ENCODE data around the gene NRL. TPM values are rescaled to one million over a fixed set of nuclear protein-coding genes. Genes with fewer than 3 reads are reported as not detected.
"Not testable (repeated sequence)": the region's sequence is repeated elsewhere in the genome, so short reads cannot be mapped to it uniquely, and the experiment has no call there.

NRL gene
- total and polyA plus RNA-seq, 4 experiments from 2014 or later, result 1.4 to 4.5 (median 2.2) TPM

DNA sequence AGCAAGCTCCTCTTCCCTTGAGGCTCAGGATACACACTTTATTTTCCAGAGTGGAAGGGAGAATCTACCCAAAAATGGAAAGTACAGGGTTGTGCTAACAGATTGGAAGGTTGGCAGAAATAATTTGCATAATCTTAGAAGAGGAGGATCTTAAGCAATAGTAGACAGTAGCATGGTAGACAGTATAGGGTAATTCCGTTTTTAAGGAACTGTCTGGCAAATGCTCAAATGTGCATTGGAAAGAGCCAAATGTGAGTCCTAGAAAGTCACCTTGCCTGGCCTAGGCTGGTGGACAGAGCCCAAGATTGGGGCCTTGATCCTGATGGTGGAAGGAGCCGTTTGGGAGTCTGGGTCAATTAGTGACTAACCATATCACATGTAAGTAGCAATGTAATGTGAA, 76.1 kb downstream of the NRL start:
- peaks cover 0 to 2% of the 10 kb centered on the region in 2 donors for H3K36me3 Mint-ChIP-seq
- Histone ChIP-seq H3K36me3 (ENCODE audit: insufficient read depth, low read length) (no peaks in the 10 kb centered on the region), H3K9me3 (ENCODE audit: control insufficient read depth in 1 of 2, low read length in 2 of 2) (no peaks in the 10 kb centered on the region), H3K4me3 (ENCODE audit: low read length in 2 of 2) (no peak overlapping the region), H3K27ac (ENCODE audit: low read depth, low read length) (no peak overlapping the region), H3K4me1 (ENCODE audit: insufficient read depth, low read length) (peaks cover 3% of the 10 kb centered on the region), H3K27me3 (ENCODE audit: insufficient read depth, low read length) (no peaks in the 10 kb centered on the region)
- no peak overlapping the region for H3K27ac Mint-ChIP-seq
- peaks cover 0 to 2% of the 10 kb centered on the region in 2 donors for H3K27me3 Mint-ChIP-seq
- no peak for DNase-seq
- CTCF ChIA-PET (ENCODE audit: partially characterized antibody), result interaction anchor here (1.4 kb wide), 1 partner anchor 75 kb away, joined by 4 read pairs; no protein-coding TSS in a partner anchor
- POLR2A ChIA-PET (ENCODE audit: partially characterized antibody), result no interaction called here
- no peak overlapping the region for H3K4me3 Mint-ChIP-seq
- intact Hi-C loops (cut with micrococcal nuclease), result loop anchor here (5.0 kb wide), 1 partner anchor 406 kb away; no protein-coding TSS in a partner anchor
- H3K4me1 Mint-ChIP-seq, result peaks cover 5 to 15% (median 8%) of the 10 kb centered on the region in 4 donors
- no peaks in the 10 kb centered on the region for H3K9me3 Mint-ChIP-seq

DNA sequence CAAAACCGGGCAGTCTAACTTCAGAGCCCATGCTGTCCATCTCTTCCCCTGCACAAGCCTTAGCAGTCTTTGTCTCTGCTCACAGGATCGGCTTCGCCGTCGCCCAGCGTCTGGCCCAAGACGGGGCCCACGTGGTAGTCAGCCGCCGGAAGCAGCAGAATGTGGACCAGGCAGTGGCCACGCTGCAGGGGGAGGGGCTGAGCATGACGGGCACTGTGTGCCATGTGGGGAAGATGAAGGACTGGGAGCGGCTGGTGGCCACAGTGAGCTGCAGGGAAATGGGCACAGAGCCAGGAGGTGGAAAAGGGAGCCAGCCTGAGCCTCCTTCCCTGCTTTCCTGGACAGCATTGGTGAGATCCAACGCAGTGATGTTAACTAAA, 77.1 kb downstream of the NRL start:
- H3K36me3 Mint-ChIP-seq, result peaks cover 0 to 2% of the 10 kb centered on the region in 2 donors

DNA sequence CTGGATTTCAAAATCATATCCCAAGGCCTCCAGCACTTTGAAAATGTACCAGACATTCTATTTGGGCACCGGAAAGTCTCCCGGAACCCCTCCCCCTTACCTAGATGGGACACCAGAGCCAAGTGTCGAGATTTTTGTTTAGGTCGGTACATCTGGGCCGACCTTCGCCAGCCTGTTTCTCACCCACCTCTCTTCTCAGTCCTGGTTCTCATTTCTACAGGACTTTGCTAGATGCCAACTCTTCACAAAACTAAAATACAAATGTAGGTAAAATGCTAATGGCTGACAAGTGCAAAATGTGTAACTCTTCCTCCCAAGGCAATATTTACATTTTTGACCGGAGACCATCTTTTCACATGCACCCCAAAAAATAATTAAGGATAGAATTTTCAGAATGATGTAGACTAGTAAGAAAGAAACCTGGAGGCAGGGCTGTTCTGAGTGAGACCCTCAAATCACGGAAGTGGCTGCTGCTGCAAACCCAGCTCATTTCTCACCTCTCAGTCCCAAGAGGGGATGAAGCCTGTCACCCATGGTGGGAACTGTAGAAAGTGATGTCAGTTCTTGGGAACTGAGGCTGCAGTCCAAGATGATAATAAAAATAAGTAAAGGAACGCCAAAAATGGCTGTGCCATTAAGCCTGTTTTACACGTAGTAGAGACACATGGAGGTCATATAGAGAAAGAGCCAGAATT, 77.6 kb downstream of the NRL start:
- peak overlapping the region; percentile 87 to 100 (median 96) for H3K4me3 Mint-ChIP-seq
- H3K27ac ChIP-seq (ENCODE audit: low read depth, low read length); DNase-seq; POLR2A ChIA-PET (ENCODE audit: partially characterized antibody); H3K4me1 ChIP-seq (ENCODE audit: insufficient read depth, low read length); H3K27me3 ChIP-seq (ENCODE audit: insufficient read depth, low read length); H3K36me3 Mint-ChIP-seq; H3K9me3 ChIP-seq (ENCODE audit: control insufficient read depth in 1 of 2, low read length in 2 of 2); H3K36me3 ChIP-seq (ENCODE audit: insufficient read depth, low read length); H3K27me3 Mint-ChIP-seq: not testable (repeated sequence)
- peak overlapping the region in 1 of 2 donors; percentile 73 for H3K4me3 ChIP-seq (ENCODE audit: low read length in 2 of 2)
- peak overlapping the region; percentile 79 to 94 (median 88) for H3K27ac Mint-ChIP-seq
- peaks cover 0 to 12% (median 9%) of the 10 kb centered on the region in 8 donors for H3K9me3 Mint-ChIP-seq
- intact Hi-C loops (cut with micrococcal nuclease), result loop anchor here (1.0 to 5.0 kb wide), 4 partner anchors 15 to 405 kb away; partner anchors contain the start of gene CARMIL3
- CTCF ChIA-PET (ENCODE audit: partially characterized antibody), result interaction anchor here (1.0 kb wide), 1 partner anchor 21 kb away, joined by 4 read pairs; no protein-coding TSS in a partner anchor
- H3K4me1 Mint-ChIP-seq, result peaks cover 5 to 15% (median 8%) of the 10 kb centered on the region in 4 donors

More for the DNA sequence above, 77.1 kb downstream of the NRL start:
- Mint-ChIP-seq H3K4me3 (peak overlapping the region in 1 of 8 donors; percentile 1), H3K27ac (no peak overlapping the region), H3K27me3 (no peaks in the 10 kb centered on the region), H3K4me1 (peaks cover 5 to 15% (median 8%) of the 10 kb centered on the region in 4 donors), H3K9me3 (peaks cover 0 to 6% (median 5%) of the 10 kb centered on the region in 8 donors)
- Histone ChIP-seq H3K27ac (ENCODE audit: low read depth, low read length) (no peak overlapping the region), H3K4me3 (ENCODE audit: low read length in 2 of 2) (no peak overlapping the region), H3K27me3 (ENCODE audit: insufficient read depth, low read length) (no peaks in the 10 kb centered on the region), H3K36me3 (ENCODE audit: insufficient read depth, low read length) (no peaks in the 10 kb centered on the region), H3K4me1 (ENCODE audit: insufficient read depth, low read length) (peaks cover 3% of the 10 kb centered on the region), H3K9me3 (ENCODE audit: control insufficient read depth in 1 of 2, low read length in 2 of 2) (no peaks in the 10 kb centered on the region)
- CTCF ChIA-PET (ENCODE audit: partially characterized antibody), result interaction anchor here (0.7 to 1.4 kb wide), 2 partner anchors 63 to 76 kb away, joined by 3 to 4 read pairs; no protein-coding TSS in a partner anchor
- intact Hi-C loops (cut with micrococcal nuclease), result loop anchor here (5.0 kb wide), 1 partner anchor 405 kb away; no protein-coding TSS in a partner anchor
- no peak for DNase-seq
- POLR2A ChIA-PET (ENCODE audit: partially characterized antibody), result no interaction called here

DNA sequence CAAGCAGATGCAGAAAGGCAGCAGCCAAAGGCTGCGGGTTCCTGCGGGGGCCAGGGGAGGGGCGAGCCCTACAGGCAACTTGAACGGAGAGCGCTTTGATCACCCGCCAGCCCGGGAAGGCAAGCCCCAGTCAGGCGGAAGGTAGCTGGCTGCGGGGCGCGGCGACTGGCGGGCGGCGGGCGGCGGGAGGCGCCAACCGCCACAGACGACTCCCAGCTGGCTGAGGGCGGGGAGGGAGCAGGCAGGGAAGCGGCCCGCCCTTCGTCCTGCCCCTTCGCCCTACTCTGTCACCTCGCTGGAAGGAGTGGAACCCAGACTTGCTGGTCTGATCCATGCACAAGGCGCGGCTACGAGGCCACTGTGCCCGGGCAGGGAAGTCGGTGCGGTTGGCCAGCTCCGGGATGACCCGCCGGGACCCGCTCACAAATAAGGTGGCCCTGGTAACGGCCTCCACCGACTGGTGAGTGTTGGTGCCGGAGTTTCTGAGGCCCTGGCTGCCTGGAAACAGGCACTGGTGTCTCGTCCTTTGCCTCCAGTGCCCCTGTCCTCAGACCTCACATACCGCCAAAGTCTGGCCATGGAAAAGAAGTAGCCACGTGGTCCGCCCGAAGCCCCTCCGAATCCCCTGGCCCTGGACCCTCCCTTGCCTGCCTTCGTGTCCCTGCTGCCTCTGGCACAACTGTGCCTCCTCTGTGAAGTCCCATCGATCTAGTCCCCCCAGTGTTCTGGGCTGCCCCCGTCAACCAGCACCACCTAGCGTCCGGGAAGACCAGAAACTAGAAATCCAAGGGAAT, 78.4 kb downstream of the NRL start:
- H3K4me1 Mint-ChIP-seq, result peaks cover 5 to 15% (median 8%) of the 10 kb centered on the region in 4 donors
- intact Hi-C loops (cut with micrococcal nuclease), result loop anchor here (1.0 to 5.0 kb wide), 4 partner anchors 16 to 404 kb away; partner anchors contain the start of gene CARMIL3
- no peaks in the 10 kb centered on the region for H3K36me3 ChIP-seq (ENCODE audit: insufficient read depth, low read length)
- no peaks in the 10 kb centered on the region for H3K27me3 ChIP-seq (ENCODE audit: insufficient read depth, low read length)
- no peaks in the 10 kb centered on the region for H3K27me3 Mint-ChIP-seq
- peaks cover 3% of the 10 kb centered on the region for H3K4me1 ChIP-seq (ENCODE audit: insufficient read depth, low read length)
- no peaks in the 10 kb centered on the region for H3K9me3 ChIP-seq (ENCODE audit: control insufficient read depth in 1 of 2, low read length in 2 of 2)
- peaks cover 0 to 2% of the 10 kb centered on the region in 2 donors for H3K36me3 Mint-ChIP-seq
- H3K27ac Mint-ChIP-seq, result peak overlapping the region; percentile 79 to 94 (median 88)
- peak; percentile 53 to 77 (median 66) for DNase-seq
- CTCF ChIA-PET (ENCODE audit: partially characterized antibody), result interaction anchor here (1.0 to 1.1 kb wide), 5 partner anchors 10 to 61 kb away, joined by 3 to 4 read pairs (median 4); no protein-coding TSS in a partner anchor
- peak overlapping the region; percentile 47 to 73 for H3K4me3 ChIP-seq (ENCODE audit: low read length in 2 of 2)
- H3K4me3 Mint-ChIP-seq, result peak overlapping the region; percentile 87 to 100 (median 96)
- H3K27ac ChIP-seq (ENCODE audit: low read depth, low read length), result peak overlapping the region; percentile 67
- POLR2A ChIA-PET (ENCODE audit: partially characterized antibody), result no interaction called here
- H3K9me3 Mint-ChIP-seq, result peaks cover 0 to 19% (median 15%) of the 10 kb centered on the region in 8 donors

DNA sequence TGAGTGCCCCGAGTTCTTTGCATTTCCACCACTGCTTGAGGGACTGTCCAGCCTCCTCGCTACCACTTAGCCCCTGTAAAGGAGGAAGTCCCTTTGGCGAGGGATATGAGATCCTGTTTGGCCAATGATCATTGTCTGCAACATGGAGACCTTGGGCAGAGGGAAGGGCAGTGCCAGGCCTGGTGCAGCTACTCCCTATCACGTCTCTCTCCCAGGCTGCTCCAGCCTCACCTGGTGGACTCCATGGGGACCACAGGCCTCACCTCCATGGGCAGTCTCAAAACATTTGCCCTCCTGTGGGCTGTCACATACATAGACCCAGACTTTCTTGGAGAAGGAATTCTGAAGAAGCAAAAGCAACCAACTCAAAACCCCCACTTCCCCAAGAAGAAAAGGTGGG, 79.0 kb downstream of the NRL start:
- H3K27ac ChIP-seq (ENCODE audit: low read depth, low read length), result peak overlapping the region; percentile 67
- H3K9me3 ChIP-seq (ENCODE audit: control insufficient read depth in 1 of 2, low read length in 2 of 2); H3K27me3 Mint-ChIP-seq; H3K36me3 Mint-ChIP-seq; H3K36me3 ChIP-seq (ENCODE audit: insufficient read depth, low read length); DNase-seq; POLR2A ChIA-PET (ENCODE audit: partially characterized antibody); H3K4me1 ChIP-seq (ENCODE audit: insufficient read depth, low read length); H3K27me3 ChIP-seq (ENCODE audit: insufficient read depth, low read length): not testable (repeated sequence)
- H3K4me1 Mint-ChIP-seq, result peaks cover 5 to 15% (median 8%) of the 10 kb centered on the region in 4 donors
- peak overlapping the region; percentile 40 to 94 (median 64) for H3K27ac Mint-ChIP-seq
- intact Hi-C loops (cut with micrococcal nuclease), result loop anchor here (1.0 to 5.0 kb wide), 4 partner anchors 17 to 403 kb away; partner anchors contain the start of gene CARMIL3
- H3K4me3 Mint-ChIP-seq, result peak overlapping the region; percentile 87 to 100 (median 96)
- CTCF ChIA-PET (ENCODE audit: partially characterized antibody), result interaction anchor here (1.0 to 1.1 kb wide), 5 partner anchors 10 to 61 kb away, joined by 3 to 4 read pairs (median 4); no protein-coding TSS in a partner anchor
- H3K9me3 Mint-ChIP-seq, result peaks cover 0 to 23% (median 19%) of the 10 kb centered on the region in 8 donors
- H3K4me3 ChIP-seq (ENCODE audit: low read length in 2 of 2), result peak overlapping the region in 1 of 2 donors; percentile 73

DNA sequence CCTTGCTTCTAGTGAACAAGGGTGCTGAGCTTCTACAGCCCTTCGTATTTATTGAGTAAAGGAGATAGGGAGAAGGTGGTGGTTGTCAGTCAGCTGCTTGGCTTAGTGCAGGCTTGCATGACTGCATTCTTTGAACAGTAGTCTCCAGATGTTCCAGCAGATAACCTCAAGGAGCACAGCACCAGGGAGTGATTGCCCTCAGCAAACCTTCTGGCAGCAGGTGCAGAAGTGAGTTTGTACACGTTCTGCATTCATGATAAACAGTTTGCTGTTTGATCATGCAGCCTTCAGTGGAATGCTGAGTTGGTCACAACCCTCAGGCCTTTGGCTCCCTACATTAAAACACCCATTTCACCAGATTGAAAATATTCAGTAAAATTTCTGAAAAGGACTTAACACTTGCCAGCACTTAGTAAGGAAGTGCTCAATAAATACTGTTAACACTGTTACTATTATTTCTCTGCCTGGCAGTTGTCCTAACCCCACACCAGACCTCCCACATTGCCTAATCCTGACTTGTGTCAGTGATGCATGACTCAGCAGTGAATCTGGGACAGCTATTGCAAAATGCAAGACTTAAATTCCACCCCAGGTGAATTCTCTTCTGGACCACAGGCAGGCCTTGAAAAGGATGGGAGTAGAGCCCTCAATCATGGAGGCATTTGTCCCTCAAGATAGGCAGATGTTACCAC, 81.9 kb downstream of the NRL start:
- ChIA-PET POLR2A (ENCODE audit: partially characterized antibody) (no interaction called here), CTCF (ENCODE audit: partially characterized antibody) (interaction anchor here (0.8 to 1.5 kb wide), 3 partner anchors 9 to 17 kb away, joined by 3 to 4 read pairs (median 3); no protein-coding TSS in a partner anchor)
- Histone ChIP-seq H3K9me3 (ENCODE audit: control insufficient read depth in 1 of 2, low read length in 2 of 2) (no peaks in the 10 kb centered on the region), H3K4me1 (ENCODE audit: insufficient read depth, low read length) (peaks cover 3% of the 10 kb centered on the region), H3K27me3 (ENCODE audit: insufficient read depth, low read length) (no peaks in the 10 kb centered on the region), H3K4me3 (ENCODE audit: low read length in 2 of 2) (no peak overlapping the region), H3K27ac (ENCODE audit: low read depth, low read length) (no peak overlapping the region), H3K36me3 (ENCODE audit: insufficient read depth, low read length) (no peaks in the 10 kb centered on the region)
- DNase-seq, result no peak
- intact Hi-C loops (cut with micrococcal nuclease), result no loop called here
- Mint-ChIP-seq H3K4me1 (peaks cover 5 to 15% (median 8%) of the 10 kb centered on the region in 4 donors), H3K36me3 (peaks cover 0 to 2% of the 10 kb centered on the region in 2 donors), H3K27me3 (no peaks in the 10 kb centered on the region), H3K4me3 (peak overlapping the region in 1 of 8 donors; percentile 1), H3K27ac (no peak overlapping the region), H3K9me3 (peaks cover 0 to 27% (median 19%) of the 10 kb centered on the region in 8 donors)

Data from CD4-positive, alpha-beta memory T cell (primary cell).